ENCODE results near the gene GAR1.

DNA sequence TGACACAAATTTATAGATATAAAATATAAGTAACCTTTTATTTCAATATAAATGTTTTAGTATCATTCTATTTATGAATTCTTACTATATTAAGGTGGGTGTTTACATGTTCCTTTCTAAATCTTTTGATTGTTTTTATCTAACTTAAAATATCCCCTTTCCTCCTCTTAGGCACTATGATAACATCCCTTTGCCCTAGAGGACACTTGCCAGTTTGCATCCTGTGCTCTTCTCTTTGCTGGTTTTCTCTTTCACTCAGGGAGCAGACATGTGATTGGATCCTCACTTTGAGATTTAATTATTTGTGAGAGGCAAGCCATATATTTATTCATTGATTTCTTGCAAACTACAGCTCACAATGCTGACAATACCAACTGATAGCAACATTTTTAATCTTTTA lies 48.6 kb downstream of the GAR1 start:
- TF ChIP-seq CTCF (IDR thresholded peaks at IDR 0.05) (no peak), POLR2A (IDR thresholded peaks at IDR 0.05) (no peak)

All from uterus (tissue), 2 donors.